GM20000 (cell line): ENCODE results near the gene CCDC97.

ENCODE experiments used
- DNase-seq: peaks from one replicate; pipeline ENCODE4 v3.0.0; 2012; ENCODE audit warnings: low spot score
- CTCF ChIP-seq: IDR thresholded peaks from 2 replicates; pipeline ENCODE4 v1.5.1; 2012; ENCODE audit warnings: mild to moderate bottlenecking, control low read depth; ENCODE audit errors: extremely low read depth, missing control alignments

Gene CCDC97

DNA sequence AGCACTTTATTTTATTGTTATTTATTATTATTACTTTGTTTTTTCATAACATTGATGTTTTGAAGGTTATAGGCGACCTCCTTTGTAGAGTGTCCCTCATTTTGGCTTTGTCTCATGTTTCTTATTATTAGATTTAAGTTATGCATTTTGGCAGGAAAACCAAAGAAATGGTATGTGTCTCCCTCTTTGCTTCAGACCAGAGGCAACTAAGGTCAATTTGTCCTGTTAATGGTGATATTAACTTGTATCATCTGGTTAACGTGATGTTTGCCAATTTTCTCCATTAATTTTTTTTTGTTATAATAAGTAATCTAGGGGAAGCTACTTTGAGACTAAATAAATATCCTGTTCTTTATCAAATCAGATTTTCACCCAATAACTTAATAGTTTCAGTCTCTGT lies 62.5 kb downstream of the CCDC97 start:
- DNase-seq = no peak
- no peak for TF ChIP-seq CTCF

- no peak for TF ChIP-seq CTCF
- no peak for DNase-seq
Measured at GRCh38 chr19:41373993-41374392, 64.0 kb downstream of the CCDC97 start.
